Measurements from ENCODE around the gene BTBD9.

Gene BTBD9

DNA sequence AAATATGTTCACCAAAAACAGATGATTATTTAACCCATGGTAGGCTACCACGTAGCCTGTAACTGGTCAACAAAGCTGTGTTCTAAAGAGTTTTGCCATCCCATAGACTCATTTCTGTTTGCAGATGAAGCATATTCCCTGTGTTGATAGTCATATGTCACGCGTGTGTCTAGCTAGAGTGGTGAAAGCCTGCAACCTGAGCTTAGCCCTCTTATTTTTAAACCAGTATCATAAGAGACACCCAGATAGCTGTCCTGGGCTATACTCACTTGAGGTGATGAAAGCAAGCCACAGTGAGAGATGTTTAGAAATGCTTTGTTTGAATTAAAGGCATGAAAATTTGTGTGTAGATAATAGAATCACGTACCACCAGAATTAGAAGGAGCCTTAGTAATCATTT is 512.4 kb downstream of the BTBD9 start:
- no peak for TF ChIP-seq CTCF (IDR thresholded peaks at IDR 0.05)

DNA sequence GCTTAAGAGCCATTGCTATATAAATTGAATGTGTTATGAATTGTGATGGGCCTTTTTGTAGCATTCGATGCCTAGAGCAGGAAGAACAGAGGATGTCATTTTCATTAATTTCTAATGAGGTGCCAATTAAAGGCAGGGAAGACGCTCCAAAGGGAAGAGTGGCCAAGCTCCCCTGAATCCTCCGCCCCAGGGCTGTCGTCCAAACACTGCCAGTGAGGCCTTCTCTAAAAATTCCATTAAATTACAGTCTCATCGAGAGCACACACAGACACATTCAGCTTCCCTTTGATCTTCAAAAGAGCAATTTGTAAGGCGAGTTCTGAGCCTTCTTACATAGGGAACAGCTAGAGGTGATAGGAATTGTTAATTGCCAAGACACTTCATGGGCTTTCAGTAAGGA is 520.2 kb downstream of the BTBD9 start:
- no peak for TF ChIP-seq CTCF (IDR thresholded peaks at IDR 0.05)

DNA sequence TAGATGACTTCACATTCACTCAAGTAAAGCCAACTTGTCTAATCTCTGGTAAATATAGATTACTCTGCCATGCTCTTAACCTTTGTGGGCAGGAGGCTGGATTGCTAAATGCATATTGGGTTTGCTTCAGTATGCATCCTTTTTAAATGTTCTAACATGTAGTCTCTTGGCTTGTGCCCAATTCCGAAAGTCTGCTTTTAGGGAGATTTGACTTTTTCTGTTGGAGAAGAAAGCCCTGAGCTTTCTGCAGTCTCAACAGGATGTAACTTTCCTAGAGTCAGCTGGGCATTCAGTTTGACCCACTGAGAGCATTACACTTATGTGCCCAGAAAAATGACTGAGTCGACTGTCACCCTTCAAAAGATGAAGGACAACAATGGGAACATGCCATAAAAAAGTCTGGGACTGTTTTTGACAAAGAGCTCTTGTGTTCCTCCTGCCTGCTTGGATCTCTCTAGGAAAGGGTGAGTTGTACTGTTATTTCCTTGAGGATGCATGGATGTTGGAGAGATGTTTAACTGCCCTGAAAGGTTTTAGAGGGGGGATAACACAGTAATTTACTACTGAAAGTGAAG is 520.9 kb downstream of the BTBD9 start:
- TF ChIP-seq CTCF (IDR thresholded peaks at IDR 0.05) = no peak
